ENCODE data around the gene RTN4.
"Not testable (repeated sequence)": the region's sequence is repeated elsewhere in the genome, so short reads cannot be mapped to it uniquely, and the experiment has no call there.

RTN4 gene

DNA sequence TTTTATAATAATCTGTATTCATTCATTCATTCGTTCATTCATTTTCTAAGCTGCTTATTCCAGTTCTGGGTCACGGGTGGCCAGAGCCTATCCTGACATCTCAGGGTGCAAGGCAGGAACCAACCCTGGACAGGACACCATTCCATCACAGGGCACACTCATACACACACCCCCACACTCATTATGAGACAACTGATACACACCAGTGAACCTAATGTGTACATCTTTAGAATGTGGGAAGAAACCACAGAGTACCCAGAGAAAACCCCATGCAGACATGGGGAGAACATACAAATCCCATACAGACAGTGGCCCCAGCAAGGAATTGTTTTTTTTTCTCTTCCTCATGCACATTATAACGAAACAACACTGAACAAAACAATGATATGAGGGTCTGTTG, 54.7 kb downstream of the RTN4 start:
- POLR2A ChIA-PET: no interaction called here
- CTCF ChIA-PET: interaction anchor here (1.1 to 2.3 kb wide), 5 partner anchors 16 to 157 kb away, joined by 3 to 10 read pairs (median 3); no protein-coding TSS in a partner anchor
- TF ChIP-seq CTCF (IDR thresholded peaks at IDR 0.05; ENCODE audit: control extremely low read depth, extremely low read depth, low read depth, missing control alignments): no peak
- no peak for DNase-seq (ENCODE audit: extremely low spot score)

DNA sequence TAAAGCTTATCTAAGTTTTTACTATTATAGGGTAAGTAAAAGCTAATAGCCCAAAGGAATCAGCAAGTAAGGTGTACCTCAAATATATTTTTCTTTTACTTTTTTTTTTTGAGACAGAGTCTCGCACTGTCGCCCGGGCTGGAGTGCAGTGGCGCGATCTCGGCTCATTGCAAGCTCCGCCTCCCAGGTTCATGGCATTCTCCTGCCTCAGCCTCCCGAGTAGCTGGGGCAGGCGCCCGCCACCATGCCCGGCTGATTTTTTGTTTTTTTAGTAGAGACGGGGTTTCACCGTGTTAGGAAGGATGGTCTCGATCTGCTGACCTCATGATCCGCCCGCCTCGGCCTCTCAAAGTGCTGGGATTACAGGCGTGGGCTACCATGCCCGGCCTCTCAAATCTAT, 59.6 kb downstream of the RTN4 start:
- POLR2A ChIA-PET; DNase-seq (ENCODE audit: extremely low spot score): not testable (repeated sequence)
- CTCF ChIA-PET: interaction anchor here (2.0 kb wide), 1 partner anchor 12 kb away, joined by 4 read pairs; no protein-coding TSS in a partner anchor

DNA sequence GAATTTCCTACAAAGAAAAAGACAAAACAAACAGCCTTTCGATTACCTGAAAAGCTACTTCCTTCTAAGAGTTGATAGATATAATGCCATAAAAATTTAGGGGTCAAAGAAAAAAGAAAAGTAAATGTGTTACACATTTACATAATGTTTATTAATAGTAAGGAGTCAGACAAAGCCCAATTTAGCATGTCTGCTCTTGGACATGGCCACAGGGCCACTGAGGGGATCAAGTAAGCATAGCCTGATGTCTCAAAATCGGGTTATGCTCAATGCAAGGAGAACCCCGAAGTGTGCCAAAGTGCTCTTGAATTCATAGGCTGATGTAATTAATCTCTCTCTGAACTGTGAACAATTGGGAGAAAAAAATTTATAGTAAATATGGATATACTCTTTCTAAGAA, 61.6 kb downstream of the RTN4 start:
- TF ChIP-seq CTCF (IDR thresholded peaks at IDR 0.05; ENCODE audit: control extremely low read depth, extremely low read depth, low read depth, missing control alignments): no peak
- no peak for DNase-seq (ENCODE audit: extremely low spot score)
- POLR2A ChIA-PET: no interaction called here
- CTCF ChIA-PET: interaction anchor here (1.0 kb wide), 1 partner anchor 33 kb away, joined by 3 read pairs; no protein-coding TSS in a partner anchor

- no peak for DNase-seq (ENCODE audit: extremely low spot score)
- POLR2A ChIA-PET: no interaction called here
- no peak for TF ChIP-seq CTCF (IDR thresholded peaks at IDR 0.05; ENCODE audit: control extremely low read depth, extremely low read depth, low read depth, missing control alignments)
- CTCF ChIA-PET: interaction anchor here (0.9 to 2.2 kb wide), 5 partner anchors 9 to 23 kb away, joined by 3 to 10 read pairs (median 4); no protein-coding TSS in a partner anchor
Observed at GRCh38 chr2:54986264-54986663, 64.0 kb downstream of the RTN4 start.

- CTCF ChIA-PET: interaction anchor here (2.1 to 3.0 kb wide), 3 partner anchors 8 to 15 kb away, joined by 6 to 10 read pairs (median 10); no protein-coding TSS in a partner anchor
- DNase-seq (ENCODE audit: extremely low spot score): no peak
- POLR2A ChIA-PET: no interaction called here
- no peak for TF ChIP-seq CTCF (IDR thresholded peaks at IDR 0.05; ENCODE audit: control extremely low read depth, extremely low read depth, low read depth, missing control alignments)
Observed at GRCh38 chr2:54984476-54984875, 65.8 kb downstream of the RTN4 start.

DNA sequence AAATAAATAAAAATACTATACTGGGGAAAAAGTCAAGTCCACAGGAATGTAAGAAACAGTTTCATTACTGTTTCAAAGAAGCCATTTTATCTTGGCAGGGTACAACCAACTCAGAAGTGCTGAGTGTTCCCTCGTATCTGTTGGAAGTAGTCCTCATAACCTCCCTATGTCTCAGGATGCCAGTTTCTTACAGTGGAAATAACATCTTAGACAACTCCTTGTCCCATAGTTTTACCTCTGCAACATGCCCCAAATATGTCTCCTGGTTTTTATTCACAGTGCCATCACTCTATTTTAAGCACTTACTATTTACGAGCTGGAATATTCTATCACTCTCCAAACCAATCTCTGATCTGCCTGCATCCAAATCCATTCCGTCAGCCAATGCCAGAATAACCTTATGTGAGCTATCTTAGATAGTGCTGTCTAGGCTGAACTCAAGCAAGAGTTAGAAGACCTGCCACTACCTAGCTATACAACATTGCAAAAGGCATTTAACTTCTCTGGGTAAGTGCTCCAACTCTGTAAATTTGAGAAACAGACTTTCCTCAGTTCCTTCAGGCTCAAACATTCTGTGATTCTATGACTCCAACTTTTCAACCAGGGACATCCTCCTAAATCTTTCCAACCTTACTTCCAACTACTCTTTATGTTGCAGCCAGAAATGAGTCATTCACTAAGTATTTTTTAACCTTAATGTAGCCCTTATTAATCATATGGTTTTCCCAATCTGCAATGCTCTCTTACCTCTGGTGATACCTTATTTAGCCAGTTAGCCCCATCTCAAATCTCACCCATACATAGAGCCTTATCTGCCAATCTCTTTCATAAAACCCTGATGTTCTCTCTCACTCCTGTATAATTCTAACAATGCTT, 66.7 kb downstream of the RTN4 start:
- ChIA-PET CTCF (interaction anchor here (3.0 kb wide), 1 partner anchor 10 kb away, joined by 10 read pairs; no protein-coding TSS in a partner anchor), POLR2A (no interaction called here)
- TF ChIP-seq CTCF (IDR thresholded peaks at IDR 0.05; ENCODE audit: control extremely low read depth, extremely low read depth, low read depth, missing control alignments): no peak
- DNase-seq (ENCODE audit: extremely low spot score): no peak

DNA sequence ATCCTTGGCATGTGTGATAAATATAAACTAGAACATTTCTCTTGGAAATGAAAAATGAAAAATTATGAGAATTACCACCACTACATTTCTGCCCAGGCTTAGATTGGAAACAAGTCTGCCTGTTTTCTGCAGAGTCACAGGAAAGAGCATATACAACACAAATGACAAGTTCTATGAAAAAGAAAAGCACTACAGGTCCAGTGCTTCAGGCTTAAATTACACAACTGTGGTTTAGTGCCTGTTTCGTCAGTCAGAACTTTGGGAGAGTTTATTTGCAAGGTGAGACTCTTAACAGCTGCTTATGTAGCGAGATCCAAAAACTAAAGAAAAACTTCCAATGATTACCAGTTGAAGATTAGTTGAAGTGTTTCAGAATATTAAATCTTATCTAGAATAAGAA, 68.9 kb downstream of the RTN4 start:
- CTCF ChIA-PET: interaction anchor here (1.0 kb wide), 1 partner anchor 11 kb away, joined by 3 read pairs; no protein-coding TSS in a partner anchor
- POLR2A ChIA-PET: no interaction called here

More for the DNA sequence above, 68.9 kb downstream of the RTN4 start:
- no peak for TF ChIP-seq CTCF (IDR thresholded peaks at IDR 0.05; ENCODE audit: control extremely low read depth, extremely low read depth, low read depth, missing control alignments)
- DNase-seq (ENCODE audit: extremely low spot score): no peak
